Neural cell (in vitro differentiated cells): ENCODE measurements around the gene PDE10A.

ENCODE experiments used
- CTCF ChIP-seq: fragments of 450-650 bp; IDR thresholded peaks from 2 replicates; pipeline ENCODE4 v1.5.1; 2014; ENCODE audit warnings: antibody characterized with exemption, mild to moderate bottlenecking, moderate library complexity; ENCODE audit not compliant: poor library complexity, severe bottlenecking
- EP300 ChIP-seq: fragments of 450-650 bp; conservative IDR thresholded peaks from 2 replicates; pipeline ENCODE4 v1.6.1; 2014; ENCODE audit warnings: antibody characterized with exemption, mild to moderate bottlenecking, moderate library complexity; ENCODE audit not compliant: poor library complexity, severe bottlenecking
- MXI1 ChIP-seq: fragments of 450-650 bp; conservative IDR thresholded peaks from 2 replicates; pipeline ENCODE4 v1.6.1; 2014; ENCODE audit warnings: antibody characterized with exemption, mild to moderate bottlenecking; ENCODE audit not compliant: poor library complexity, severe bottlenecking
- POLR2AphosphoS5 ChIP-seq: IDR thresholded peaks from 2 replicates; pipeline ENCODE4 v1.6.1; 2012
- RAD21 ChIP-seq: fragments of 450-650 bp; conservative IDR thresholded peaks from 2 replicates; pipeline ENCODE4 v1.6.1; 2014; ENCODE audit warnings: antibody characterized with exemption, mild to moderate bottlenecking, moderate library complexity
- REST ChIP-seq: IDR thresholded peaks from 2 replicates; pipeline ENCODE4 v1.6.1; 2012; ENCODE audit warnings: borderline replicate concordance
- SMC3 ChIP-seq: fragments of 450-650 bp; conservative IDR thresholded peaks from 2 replicates; pipeline ENCODE4 v1.6.1; 2014; ENCODE audit warnings: antibody characterized with exemption, mild to moderate bottlenecking, moderate library complexity; ENCODE audit not compliant: poor library complexity

- TF ChIP-seq CTCF (no peak), MXI1 (no peak), REST (no peak), RAD21 (no peak), POLR2AphosphoS5 (no peak), EP300 (no peak), SMC3 (no peak)
Observed at GRCh38 chr6:165588515-165588914, 74.5 kb downstream of the PDE10A start.
